K562 (cell line): ENCODE measurements around the gene ZNF618. TPM values are rescaled to one million over a fixed set of nuclear protein-coding genes. Genes with fewer than 3 reads are reported as not detected.

Experiments
- ATAC-seq: fragments of 200-7000 bp; cut with Tn5 transposase; 3 replicates; pipeline ENCODE4 v1.9.1; 2020; ENCODE audit warnings: moderate library complexity
- BruUV-seq: library from RNA; stranded (reverse); fragments of 400-500 nt; replicated peaks from 2 replicates; lab custom pipeline; 2021; lab: Mats Ljungman, UMichigan
- CTCF ChIA-PET: fragments of 300-600 bp; formaldehyde crosslinking; extraction: SDS; loops from one replicate; lab custom pipeline; 2021; ENCODE audit warnings: low intra/inter-chr PET ratio; lab: Yijun Ruan, JAX
- POLR2A ChIA-PET: fragments of 300-600, 350-650 bp; sonication (Branson Sonifier 250); formaldehyde crosslinking; extraction: SDS; loops from one replicate; lab custom pipeline; 2021; ENCODE audit warnings: antibody characterized with exemption, inconsistent platforms; lab: Yijun Ruan, JAX
- DNase-seq, 4 experiments: peaks; one replicate each; pipeline versions ENCODE4 v3.0.0 to v3.0.0-alpha.2; 2011 to 2018; ENCODE audit warnings: low spot score in 3 of 4, mixed read lengths in 3 of 4; ENCODE audit errors: extremely low read depth in 1 of 4
- FAIRE-seq: peaks from 2 replicates; lab custom pipeline; 2011; peaks lifted over from hg19 to GRCh38; lab: Jason Lieb, UNC
- H2AFZ ChIP-seq: 2 replicates; pipeline ENCODE4 v1.6.0; 2011; ENCODE audit warnings: low read depth, low read length, control low read depth, inconsistent platforms
- H3K27ac ChIP-seq: fragments of 200-600 bp; 3 replicates; pipeline ENCODE4 v1.8.0; 2011; ENCODE audit warnings: low read depth, mild to moderate bottlenecking, control low read depth, inconsistent platforms, low read length, moderate library complexity, mixed read lengths; ENCODE audit errors: extremely low read depth
- H3K27me3 ChIP-seq, 2 experiments: fragments of 300-600 bp in 1 of 2; 2 replicates in 1 of 2; 3 replicates in 1 of 2; pipeline versions ENCODE4 v1.6.0 to v1.8.0; 2011; ENCODE audit warnings: inconsistent platforms in 2 of 2, low read length in 2 of 2, mild to moderate bottlenecking in 1 of 2, mixed read lengths in 1 of 2, moderate library complexity in 1 of 2; ENCODE audit not compliant: control insufficient read depth in 2 of 2, insufficient read depth in 2 of 2
- H3K36me3 ChIP-seq: fragments of 300-600 bp; 3 replicates; pipeline ENCODE4 v1.8.0; 2011; ENCODE audit warnings: mild to moderate bottlenecking, low read length, inconsistent platforms; ENCODE audit not compliant: control insufficient read depth, insufficient read depth
- H3K4me1 ChIP-seq, 2 experiments: fragments of 200-600 bp in 1 of 2; replicated peaks in 1 of 2; 2 replicates in 1 of 2; 3 replicates in 1 of 2; pipeline versions ENCODE4 v1.5.1 to v1.8.0; 2011; ENCODE audit warnings: inconsistent platforms in 2 of 2, low read length in 2 of 2, mild to moderate bottlenecking in 1 of 2, mixed read lengths in 1 of 2, moderate library complexity in 1 of 2; ENCODE audit not compliant: control insufficient read depth in 2 of 2, insufficient read depth in 2 of 2
- H3K4me2 ChIP-seq: 2 replicates; pipeline ENCODE4 v1.6.1; 2011; ENCODE audit warnings: low read length, control low read depth, inconsistent platforms, mixed read lengths; ENCODE audit not compliant: insufficient read depth
- H3K4me3 ChIP-seq: fragments of 200-600 bp; sonication (generic), shearing (Covaris generic); 2 replicates; pipeline ENCODE4 v1.5.1; 2016; ENCODE audit warnings: control low read depth, inconsistent platforms
- H3K79me2 ChIP-seq: fragments of 200-600 bp; 3 replicates; pipeline ENCODE4 v1.8.0; 2011; ENCODE audit warnings: low read length, inconsistent platforms; ENCODE audit not compliant: control insufficient read depth, insufficient read depth
- H3K9ac ChIP-seq, 2 experiments: 2 replicates each; pipeline versions ENCODE4 v1.6.0 to v1.6.1; 2011; ENCODE audit warnings: low read depth in 2 of 2, low read length in 2 of 2, control low read depth in 1 of 2, inconsistent platforms in 1 of 2, mild to moderate bottlenecking in 1 of 2, mixed read lengths in 1 of 2; ENCODE audit not compliant: insufficient read depth in 1 of 2
- H3K9me1 ChIP-seq: one replicate; pipeline ENCODE4 v1.6.0; 2011; ENCODE audit warnings: inconsistent platforms, mild to moderate bottlenecking, low read length, moderate library complexity; ENCODE audit not compliant: control insufficient read depth, insufficient read depth
- H3K9me3 ChIP-seq: replicated peaks from 2 replicates; pipeline ENCODE4 v1.5.1; 2011; ENCODE audit warnings: low read depth, low read length, inconsistent platforms; ENCODE audit not compliant: control insufficient read depth, insufficient read depth
- H4K20me1 ChIP-seq: replicated peaks from 2 replicates; pipeline ENCODE4 v1.6.1; 2011; ENCODE audit warnings: low read length, inconsistent platforms, mixed read lengths; ENCODE audit not compliant: control insufficient read depth, insufficient read depth
- CBFA2T3 ChIP-seq: fragments of 450-650 bp; IDR thresholded peaks from 2 replicates; pipeline ENCODE4 v1.6.1; 2017
- FOXM1 ChIP-seq, 2 experiments: fragments of 450-650 bp in 1 of 2; sonication (generic) in 1 of 2; formaldehyde crosslinking in 1 of 2; IDR thresholded peaks; 2 replicates each; pipeline versions ENCODE4 v1.6.1 to v1.9.0; 2017 to 2022; ENCODE audit warnings: low read depth in 2 of 2, mild to moderate bottlenecking in 2 of 2, missing genetic modification reagents in 1 of 2, moderate library complexity in 1 of 2
- PATZ1 ChIP-seq: fragments of 250-450 bp; sonication (Bioruptor Pico); IDR thresholded peaks from 2 replicates; pipeline ENCODE4 v1.5.0; 2020; ENCODE audit warnings: mild to moderate bottlenecking, borderline replicate concordance
- SP2 ChIP-seq: IDR thresholded peaks from 2 replicates; pipeline ENCODE4 v1.6.1; 2011; ENCODE audit warnings: mild to moderate bottlenecking, low read depth, low read length, moderate library complexity; ENCODE audit not compliant: poor library complexity, severe bottlenecking; ENCODE audit errors: extremely low read depth
- STAG1 ChIP-seq: sonication (generic); formaldehyde crosslinking; IDR thresholded peaks from 2 replicates; pipeline ENCODE4 v1.5.0; 2020; ENCODE audit warnings: missing genetic modification reagents, borderline replicate concordance
- WGBS: fragments of 100-300 bp; shearing (Covaris generic); methylation state at CpG from one replicate; pipeline ENCODE4 v1.1.6; 2016; ENCODE audit warnings: low coverage, mixed read lengths; ENCODE audit not compliant: insufficient coverage; ENCODE audit errors: missing lambda C conversion rate; 5-methylcytosine and 5-hydroxymethylcytosine counted together
- in situ Hi-C: fragments of 300-500 bp; cut with MboI; formaldehyde crosslinking; loops from 4 replicates; pipeline ENCODE4 v1.15.0; 2018; ENCODE audit warnings: inconsistent platforms, mixed read lengths
- intact Hi-C: fragments of 100-400 bp; cut with micrococcal nuclease; formaldehyde crosslinking; loops from 2 replicates; pipeline ENCODE4 v1.14.2; 2022
- polyA plus RNA-seq, 8 experiments: library from polyadenylated mRNA; depleted of rRNA in 4 of 8; stranded (reverse) in 5 of 8; unstranded in 3 of 8; fragments of >200 nt; fragmentation: Nextera tagmentation in 2 of 8; fragmentation: Illumina TruSeq in 1 of 8; extraction: Ambion mirVana in 2 of 8; extraction: Trizol in 1 of 8; gene quantifications; 2 replicates each; pipeline versions ENCODE4 v1.2.1 to v1.2.3, GENCODE V29; 2011 to 2014; ENCODE audit warnings: inconsistent platforms in 1 of 8, missing spikeins in 1 of 8
- total RNA-seq, 7 experiments: library from RNA; depleted of rRNA in 6 of 7; stranded (reverse); fragments of >200 nt in 6 of 7; fragmentation: Illumina TruSeq in 2 of 7; extraction: Trizol in 2 of 7; gene quantifications; 2 replicates each; pipeline versions ENCODE4 v1.2.1 to v1.2.3, GENCODE V29; 2011 to 2021; ENCODE audit warnings: low replicate concordance in 1 of 7

The ZNF618 gene
- total and polyA plus RNA-seq, 9 of the 15 experiments (the other 6 are each of a cell fraction or from before 2014, with no cell fraction given) = 0.08 to 13.7 (median 3.4) TPM

GRCh38 chr9:113948891-113949570 lies 72.9 kb downstream of the ZNF618 start:
- H3K27ac ChIP-seq = no peak overlapping the region
- WGBS = 43% methylated on average over 11 of the region's 11 CpGs
- no peak overlapping the region for H3K4me2 ChIP-seq
- BruUV-seq = no TSS peak
- ATAC-seq = no peak
- no peaks in the 10 kb centered on the region for H3K9me1 ChIP-seq
- peaks cover 8% of the 10 kb centered on the region; the same call in 1 of the 2 replicates for H4K20me1 ChIP-seq
- FAIRE-seq = no peak
- ChIA-PET POLR2A (interaction anchor here (0.7 to 1.1 kb wide), 2 partner anchors 8 to 179 kb away, joined by 3 read pairs; no protein-coding TSS in a partner anchor), CTCF (no interaction called here)
- H3K9me3 ChIP-seq = no peaks in the 10 kb centered on the region
- H3K4me3 ChIP-seq = no peak overlapping the region
- DNase-seq = no peak
- in situ Hi-C loops = no loop called here
- H3K36me3 ChIP-seq = no peaks in the 10 kb centered on the region
- H2AFZ ChIP-seq = no peak overlapping the region
- intact Hi-C loops = no loop called here
- H3K9ac ChIP-seq = no peak overlapping the region
- H3K79me2 ChIP-seq = no peaks in the 10 kb centered on the region; the same call in 2 of the 3 replicates
- H3K4me1 ChIP-seq = no peaks in the 10 kb centered on the region
- H3K27me3 ChIP-seq = no peaks in the 10 kb centered on the region
- no peak for TF ChIP-seq FOXM1 (IDR thresholded peaks at IDR 0.05; ENCODE audit: low read depth)
- no peak for TF ChIP-seq FOXM1 (CRISPR knock-in tag; IDR thresholded peaks at IDR 0.05; ENCODE audit: low read depth)
- TF ChIP-seq SP2 = no peak
- TF ChIP-seq PATZ1 (CRISPR knock-in tag) = no peak
- TF ChIP-seq CBFA2T3 = no peak
- TF ChIP-seq STAG1 = no peak
